Suprapubic skin (tissue), 3 donors: Measurements from ENCODE around the gene ZNF462.

Experiments used
- CTCF ChIP-seq, 2 donors: fragments of 200-600 bp in 1 of 2; fragments of 450-650 bp in 1 of 2; sonication (generic) in 1 of 2; IDR thresholded peaks; one replicate each; pipeline ENCODE4 v1.5.1; 2016 to 2019; ENCODE audit warnings: antibody characterized with exemption in 2 of 2, mild to moderate bottlenecking in 1 of 2, moderate library complexity in 1 of 2
- EP300 ChIP-seq: sonication (generic); formaldehyde crosslinking; IDR thresholded peaks from one replicate; pipeline ENCODE4 v1.6.1; 2017; ENCODE audit warnings: antibody characterized with exemption
- POLR2A ChIP-seq, 2 donors: fragments of 450-650 bp; IDR thresholded peaks; one replicate each; pipeline ENCODE4 v1.6.1; 2017; ENCODE audit warnings: antibody characterized with exemption in 2 of 2, mild to moderate bottlenecking in 2 of 2, moderate library complexity in 2 of 2

- TF ChIP-seq POLR2A (IDR thresholded peaks at IDR 0.05): no peak
- no peak for TF ChIP-seq EP300
- no peak for TF ChIP-seq CTCF (IDR thresholded peaks at IDR 0.05)
These were observed 180.9 kb downstream of the ZNF462 start for GRCh38 chr9:107043886-107044285.
